M059J (cell line): ENCODE measurements around the gene DHX30. TPM values are rescaled to one million over a fixed set of nuclear protein-coding genes. Genes with fewer than 3 reads are reported as not detected.
"Not testable (repeated sequence)": the region's sequence is repeated elsewhere in the genome, so short reads cannot be mapped to it uniquely, and the experiment has no call there.

Experiments
- DNase-seq: peaks from one replicate; pipeline ENCODE4 v3.0.0-alpha.2; 2012; ENCODE audit warnings: low read depth
- total RNA-seq: library from RNA; depleted of rRNA; stranded (reverse); fragments of >200 nt; shearing (Covaris generic); gene quantifications from 2 replicates; pipeline ENCODE4 v1.2.3, GENCODE V29; 2014; rRNA removed

DHX30 gene
- total RNA-seq: 35.0 and 45.2 TPM in 2 replicates

- DNase-seq: peak; percentile 77
These were observed at the start of gene DHX30 for GRCh38 chr3:47802734-47803479. Gene DHX30, plus strand, starts transcription at chr3:47803138. Its CDS starts 7,546 bp downstream, at chr3:47810684.

- no peak for DNase-seq
These were observed 44.5 kb upstream of the DHX30 start for GRCh38 chr3:47758261-47759025.

GRCh38 chr3:47760207-47760606 lies 42.7 kb upstream of the DHX30 start:
- not testable (repeated sequence) for DNase-seq

- DNase-seq: no peak
These were observed 41.9 kb upstream of the DHX30 start for GRCh38 chr3:47761046-47761445.

- peak; percentile 6 for DNase-seq
These were observed 40.7 kb upstream of the DHX30 start for GRCh38 chr3:47762233-47762632.

- DNase-seq: no peak
These were observed 36.8 kb upstream of the DHX30 start for GRCh38 chr3:47766186-47766585.

GRCh38 chr3:47772047-47772446 lies 30.9 kb upstream of the DHX30 start:
- no peak for DNase-seq

- DNase-seq: no peak
These were observed 30.1 kb upstream of the DHX30 start for GRCh38 chr3:47772788-47773187.

- DNase-seq: no peak
These were observed 24.2 kb upstream of the DHX30 start for GRCh38 chr3:47778746-47779145.

- DNase-seq: peak; percentile 37
These were observed 21.9 kb upstream of the DHX30 start for GRCh38 chr3:47780741-47781684.

- DNase-seq: peak; percentile 94
These were observed 21.1 kb upstream of the DHX30 start, which contains the start of gene SMARCC1 for GRCh38 chr3:47781685-47782445. Gene SMARCC1, minus strand, starts transcription at chr3:47781893. Its CDS starts 96 bp downstream, at chr3:47781797.

GRCh38 chr3:47782446-47783308 lies 20.3 kb upstream of the DHX30 start:
- DNase-seq: no peak

- no peak for DNase-seq
These were observed 19.3 kb upstream of the DHX30 start for GRCh38 chr3:47783673-47784072.

- DNase-seq: peak; percentile 73
These were observed 11.6 kb upstream of the DHX30 start for GRCh38 chr3:47791193-47791855.

- no peak for DNase-seq
These were observed 10.2 kb upstream of the DHX30 start for GRCh38 chr3:47792699-47793098.

GRCh38 chr3:47794544-47794943 lies 8.4 kb upstream of the DHX30 start:
- DNase-seq: no peak

- no peak for DNase-seq
These were observed 3.2 kb upstream of the DHX30 start for GRCh38 chr3:47799733-47800132.

- no peak for DNase-seq
These were observed 615 bp downstream of the DHX30 start for GRCh38 chr3:47803480-47804025.

- peak; percentile 15 for DNase-seq
These were observed 1.6 kb downstream of the DHX30 start for GRCh38 chr3:47804577-47804976.
